Neural progenitor cell (in vitro differentiated cells): ENCODE data around the gene ARHGEF37.

Experiments used
- EZH2 ChIP-seq: fragments of 200-600 bp; sonication (generic); IDR thresholded peaks from 2 replicates; pipeline ENCODE4 v1.6.1; 2017; ENCODE audit warnings: antibody characterized with exemption, mild to moderate bottlenecking, moderate library complexity
- TF ChIP-seq, protein P1 (sequence below): fragments of 200-600 bp; sonication (generic); IDR thresholded peaks from 2 replicates; pipeline ENCODE4 v1.5.1; 2017; ENCODE audit warnings: antibody characterized with exemption, mild to moderate bottlenecking

DNA sequence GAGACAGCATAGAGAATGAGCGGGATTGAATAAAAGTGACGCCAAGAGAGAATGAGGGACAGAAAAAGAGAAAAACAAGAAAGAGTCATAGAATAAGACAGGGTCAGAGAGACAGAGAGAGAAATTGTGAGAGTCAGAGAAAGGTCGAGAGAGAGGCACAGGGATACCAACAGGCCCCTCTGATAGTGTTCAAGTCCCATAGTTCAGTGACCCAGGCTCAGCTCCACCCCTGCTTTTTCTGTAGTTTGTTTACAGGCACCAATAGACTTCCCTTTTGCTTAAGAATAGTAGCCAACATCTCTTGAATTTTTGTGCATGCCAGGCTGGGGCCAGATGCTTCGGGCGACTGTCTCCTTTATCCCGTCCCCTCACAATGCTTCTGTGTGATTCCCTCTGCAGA lies 62.5 kb downstream of the ARHGEF37 start:
- TF ChIP-seq, protein P1, sequence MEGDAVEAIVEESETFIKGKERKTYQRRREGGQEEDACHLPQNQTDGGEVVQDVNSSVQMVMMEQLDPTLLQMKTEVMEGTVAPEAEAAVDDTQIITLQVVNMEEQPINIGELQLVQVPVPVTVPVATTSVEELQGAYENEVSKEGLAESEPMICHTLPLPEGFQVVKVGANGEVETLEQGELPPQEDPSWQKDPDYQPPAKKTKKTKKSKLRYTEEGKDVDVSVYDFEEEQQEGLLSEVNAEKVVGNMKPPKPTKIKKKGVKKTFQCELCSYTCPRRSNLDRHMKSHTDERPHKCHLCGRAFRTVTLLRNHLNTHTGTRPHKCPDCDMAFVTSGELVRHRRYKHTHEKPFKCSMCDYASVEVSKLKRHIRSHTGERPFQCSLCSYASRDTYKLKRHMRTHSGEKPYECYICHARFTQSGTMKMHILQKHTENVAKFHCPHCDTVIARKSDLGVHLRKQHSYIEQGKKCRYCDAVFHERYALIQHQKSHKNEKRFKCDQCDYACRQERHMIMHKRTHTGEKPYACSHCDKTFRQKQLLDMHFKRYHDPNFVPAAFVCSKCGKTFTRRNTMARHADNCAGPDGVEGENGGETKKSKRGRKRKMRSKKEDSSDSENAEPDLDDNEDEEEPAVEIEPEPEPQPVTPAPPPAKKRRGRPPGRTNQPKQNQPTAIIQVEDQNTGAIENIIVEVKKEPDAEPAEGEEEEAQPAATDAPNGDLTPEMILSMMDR, result no peak
- no peak for TF ChIP-seq EZH2
